Mucosa of descending colon (tissue), 3 donors: ENCODE measurements around the gene CARD11. TPM values are rescaled to one million over a fixed set of nuclear protein-coding genes. Genes with fewer than 3 reads are reported as not detected.
A peak's percentile ranks its signal among the peaks of the same experiment; 100 is the strongest.
"Not testable (repeated sequence)": the region's sequence is repeated elsewhere in the genome, so short reads cannot be mapped to it uniquely, and the experiment has no call there.

Experiments
- ATAC-seq: fragments of 200-7000 bp; cut with Tn5 transposase; one replicate; pipeline ENCODE4 v1.9.1; 2020; ENCODE audit warnings: mild to moderate bottlenecking, moderate library complexity
- DNase-seq, 3 donors: peaks; one replicate each; pipeline ENCODE4 v3.0.0-alpha.2; 2020
- H3K36me3 ChIP-seq: fragments of 200-600 bp; one replicate; pipeline ENCODE4 v1.8.0; 2021; ENCODE audit warnings: low read depth, mild to moderate bottlenecking
- H3K4me1 ChIP-seq: fragments of 200-600 bp; one replicate; pipeline ENCODE4 v1.8.0; 2021; ENCODE audit warnings: low read depth, mild to moderate bottlenecking
- H3K4me3 ChIP-seq: fragments of 200-600 bp; one replicate; pipeline ENCODE4 v1.8.0; 2021; ENCODE audit warnings: mild to moderate bottlenecking
- H3K9me3 ChIP-seq: fragments of 200-600 bp; one replicate; pipeline ENCODE4 v1.8.0; 2021; ENCODE audit warnings: mild to moderate bottlenecking
- intact Hi-C, 2 donors: fragments of 100-400 bp; cut with DNase I in 1 of 2; cut with micrococcal nuclease in 1 of 2; formaldehyde crosslinking; loops; one replicate each; pipeline versions ENCODE4 v1.11.0 to v1.11.1; 2022; cut with DNase I, micrococcal nuclease
- total RNA-seq, 3 donors: library from RNA; stranded (reverse); fragmentation: NEBNext Ultra II Directional in 2 of 3; extraction: Animal tissue kit (Norgen Biotek cat#: 25700) in 2 of 3; gene quantifications; one replicate each; pipeline versions ENCODE4 v1.2.1 to v1.2.4, GENCODE V29; 2021 to 2023
- TF ChIP-seq, protein P1 (sequence below): fragments of 200-600 bp; IDR thresholded peaks from one replicate; pipeline ENCODE4 v1.8.0; 2022; ENCODE audit warnings: antibody characterized with exemption, mild to moderate bottlenecking
- donor health status: DM: no; HTN: no; CAD: no; lungs with moderate emphysema.
- donor health status: DM: no; HTN: no; CAD: no.
- donor health status: DM: no; HTN: yes; CAD: no.

The CARD11 gene
- total RNA-seq, 3 donors from 2014 or later: 1.6 to 3.2 (median 3.2) TPM

DNA sequence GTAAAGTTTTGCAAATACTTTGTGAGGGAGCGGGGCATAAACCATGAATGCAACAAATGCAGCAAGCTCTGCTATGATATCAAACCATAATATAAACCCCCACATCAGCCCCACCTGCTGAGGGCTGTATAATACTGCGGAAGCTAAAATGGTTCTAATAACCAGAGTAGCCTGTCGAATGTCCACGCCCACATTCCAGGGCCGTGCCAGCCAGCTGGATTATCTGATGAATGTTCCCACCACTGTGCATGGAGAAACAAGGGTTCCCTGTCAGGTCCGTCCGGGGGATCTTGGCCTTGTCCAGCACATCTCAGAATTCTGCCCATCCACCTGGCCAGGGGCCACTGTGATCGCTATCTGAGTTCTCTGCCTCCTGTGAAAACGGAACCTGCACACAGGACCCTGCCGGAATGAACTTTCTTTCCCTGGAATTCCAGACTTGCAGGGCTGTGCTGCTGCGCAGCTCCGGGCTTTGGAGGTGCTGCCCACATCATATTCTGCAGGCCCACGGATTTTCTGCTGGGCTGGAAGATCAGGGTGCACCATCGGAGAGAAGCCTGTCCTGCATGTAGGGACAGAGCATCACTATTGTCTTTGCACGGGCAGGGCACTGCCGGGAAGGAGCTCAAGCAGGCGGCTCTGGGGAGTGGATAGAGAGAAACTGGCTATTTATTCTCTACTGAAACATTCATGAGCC, 122.6 kb downstream of the CARD11 start:
- no peak for DNase-seq
- TF ChIP-seq, protein P1, sequence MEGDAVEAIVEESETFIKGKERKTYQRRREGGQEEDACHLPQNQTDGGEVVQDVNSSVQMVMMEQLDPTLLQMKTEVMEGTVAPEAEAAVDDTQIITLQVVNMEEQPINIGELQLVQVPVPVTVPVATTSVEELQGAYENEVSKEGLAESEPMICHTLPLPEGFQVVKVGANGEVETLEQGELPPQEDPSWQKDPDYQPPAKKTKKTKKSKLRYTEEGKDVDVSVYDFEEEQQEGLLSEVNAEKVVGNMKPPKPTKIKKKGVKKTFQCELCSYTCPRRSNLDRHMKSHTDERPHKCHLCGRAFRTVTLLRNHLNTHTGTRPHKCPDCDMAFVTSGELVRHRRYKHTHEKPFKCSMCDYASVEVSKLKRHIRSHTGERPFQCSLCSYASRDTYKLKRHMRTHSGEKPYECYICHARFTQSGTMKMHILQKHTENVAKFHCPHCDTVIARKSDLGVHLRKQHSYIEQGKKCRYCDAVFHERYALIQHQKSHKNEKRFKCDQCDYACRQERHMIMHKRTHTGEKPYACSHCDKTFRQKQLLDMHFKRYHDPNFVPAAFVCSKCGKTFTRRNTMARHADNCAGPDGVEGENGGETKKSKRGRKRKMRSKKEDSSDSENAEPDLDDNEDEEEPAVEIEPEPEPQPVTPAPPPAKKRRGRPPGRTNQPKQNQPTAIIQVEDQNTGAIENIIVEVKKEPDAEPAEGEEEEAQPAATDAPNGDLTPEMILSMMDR: no peak
- no peaks in the 10 kb centered on the region for H3K9me3 ChIP-seq
- no peak for ATAC-seq
- no peak overlapping the region for H3K4me3 ChIP-seq
- no peaks in the 10 kb centered on the region for H3K36me3 ChIP-seq
- no peaks in the 10 kb centered on the region for H3K4me1 ChIP-seq
- intact Hi-C loops: no loop called here

DNA sequence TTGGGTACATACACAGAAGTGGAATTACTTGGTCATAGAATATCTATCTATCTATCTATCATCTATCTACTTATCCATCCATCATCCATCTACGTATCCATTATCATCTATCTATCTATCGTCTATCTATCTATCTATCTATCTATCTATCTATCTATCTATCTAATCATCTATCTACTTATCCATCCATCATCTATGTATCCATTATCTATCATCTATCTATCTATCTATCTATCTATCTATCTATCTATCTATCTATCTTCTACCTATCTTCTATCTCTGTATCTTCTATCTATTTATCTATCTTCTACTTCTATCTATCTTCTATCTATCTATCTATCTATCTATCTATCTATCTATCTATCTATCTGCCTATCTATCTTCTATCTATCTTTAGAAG, 123.2 kb downstream of the CARD11 start:
- H3K9me3 ChIP-seq, ATAC-seq, H3K4me3 ChIP-seq, H3K4me1 ChIP-seq, H3K36me3 ChIP-seq, intact Hi-C loops, DNase-seq: not testable (repeated sequence)

DNA sequence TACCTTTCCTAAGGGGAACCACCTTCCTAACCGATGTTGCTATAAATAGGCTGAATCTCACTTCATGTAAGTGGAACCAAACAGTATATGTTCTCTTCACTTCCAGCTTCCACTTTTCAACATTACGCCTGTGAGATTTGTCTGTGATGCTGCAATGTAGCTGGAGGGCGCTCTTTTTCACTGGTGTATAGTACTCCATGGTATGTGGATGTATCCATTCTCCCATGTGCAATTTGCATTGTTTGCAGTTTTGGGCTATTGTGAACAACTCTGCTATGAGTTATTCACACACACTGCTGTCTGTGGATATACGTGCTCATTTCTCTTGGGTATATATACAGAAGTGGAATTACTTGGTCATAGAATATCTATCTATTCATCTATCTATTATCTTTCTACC, 123.6 kb downstream of the CARD11 start:
- no peaks in the 10 kb centered on the region for H3K4me1 ChIP-seq
- H3K4me3 ChIP-seq: no peak overlapping the region
- no peaks in the 10 kb centered on the region for H3K9me3 ChIP-seq
- DNase-seq (no peak), ATAC-seq (no peak)
- intact Hi-C loops: no loop called here
- TF ChIP-seq, protein P1: no peak
- no peaks in the 10 kb centered on the region for H3K36me3 ChIP-seq

DNA sequence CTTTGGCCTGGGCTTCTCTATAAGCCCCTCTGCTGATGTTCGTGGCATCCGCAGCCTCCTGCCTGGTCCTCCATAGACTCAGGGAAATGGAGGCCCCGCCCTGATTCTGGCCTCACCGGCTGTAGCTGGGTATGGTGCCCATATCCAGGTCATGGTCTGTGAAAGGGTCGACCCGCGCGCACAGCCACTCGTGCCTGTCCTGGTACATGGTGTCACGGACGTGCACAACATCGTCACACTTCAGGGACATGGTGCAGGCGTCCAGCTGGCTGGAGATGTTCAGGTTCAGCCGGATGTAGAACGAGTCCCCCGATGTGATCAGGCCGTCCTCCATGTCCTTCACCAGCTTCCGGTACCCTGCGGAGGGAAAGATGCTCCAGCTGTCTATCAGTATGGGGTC, 124.4 kb downstream of the CARD11 start:
- TF ChIP-seq, protein P1: no peak
- DNase-seq (no peak), ATAC-seq (no peak)
- Histone ChIP-seq H3K9me3 (no peaks in the 10 kb centered on the region), H3K36me3 (no peaks in the 10 kb centered on the region), H3K4me3 (no peak overlapping the region), H3K4me1 (no peaks in the 10 kb centered on the region)
- intact Hi-C loops: no loop called here

DNA sequence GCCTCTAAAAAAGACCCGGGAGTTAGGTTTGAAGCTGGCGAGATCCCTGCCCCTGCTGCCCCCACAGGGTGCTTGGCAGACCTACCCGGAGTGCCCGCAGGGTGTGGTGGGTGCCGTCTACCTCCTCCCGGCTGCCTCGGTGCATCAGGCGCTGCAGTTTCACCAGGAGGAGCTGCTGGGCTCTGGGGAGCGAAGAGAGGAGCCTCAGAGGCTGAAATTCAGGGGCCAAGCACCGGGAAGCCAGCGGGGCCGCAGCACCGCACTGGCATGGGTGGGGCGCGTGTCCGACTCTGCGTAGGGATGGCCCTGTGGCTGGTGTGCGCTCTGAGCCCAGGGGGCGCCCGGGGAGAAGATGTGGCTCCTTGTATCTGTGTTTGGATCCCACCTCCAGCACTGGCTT, 125.3 kb downstream of the CARD11 start:
- no peaks in the 10 kb centered on the region for H3K4me1 ChIP-seq
- no peak for ATAC-seq
- H3K4me3 ChIP-seq: no peak overlapping the region
- no peaks in the 10 kb centered on the region for H3K36me3 ChIP-seq
- intact Hi-C loops: no loop called here
- H3K9me3 ChIP-seq: no peaks in the 10 kb centered on the region
- DNase-seq: peak in 1 of 3 donors; percentile 24
- TF ChIP-seq, protein P1: no peak

DNA sequence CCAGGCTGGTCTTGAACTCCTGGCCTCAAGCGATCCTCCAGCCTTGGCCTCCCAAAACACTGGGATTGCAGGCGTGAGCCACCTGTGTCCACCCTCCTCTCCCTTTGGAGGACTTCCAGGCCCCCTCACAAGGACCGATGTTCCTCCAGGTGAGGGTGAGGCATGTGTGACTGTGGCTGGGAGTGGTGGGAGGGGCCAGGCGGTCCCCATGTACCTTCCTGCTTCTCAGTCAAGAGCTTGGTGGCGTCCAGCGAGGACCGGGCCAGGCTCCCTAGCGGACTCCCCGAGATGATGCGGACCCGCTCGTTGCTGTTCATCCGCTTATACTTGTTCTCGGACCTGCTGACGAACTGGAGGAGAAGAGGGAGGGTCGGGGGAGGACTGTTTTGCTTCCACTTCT, 128.6 kb downstream of the CARD11 start:
- H3K9me3 ChIP-seq: no peaks in the 10 kb centered on the region
- intact Hi-C loops: no loop called here
- no peaks in the 10 kb centered on the region for H3K4me1 ChIP-seq
- TF ChIP-seq, protein P1: no peak
- DNase-seq (no peak), ATAC-seq (no peak)
- no peaks in the 10 kb centered on the region for H3K36me3 ChIP-seq
- no peak overlapping the region for H3K4me3 ChIP-seq
